ENCODE data around the gene CCR7.
A peak's percentile ranks its signal among the peaks of the same experiment; 100 is the strongest.

Gene CCR7

GRCh38 chr17:40533896-40534295 is 31.4 kb downstream of the CCR7 start:
- no peak for DNase-seq

GRCh38 chr17:40532520-40533253 is 32.6 kb downstream of the CCR7 start:
- DNase-seq, result no peak

GRCh38 chr17:40531051-40531991 is 34.0 kb downstream of the CCR7 start:
- DNase-seq, result no peak

- DNase-seq, result no peak
Measured at GRCh38 chr17:40530531-40530994, 34.7 kb downstream of the CCR7 start.

GRCh38 chr17:40529991-40530390 is 35.3 kb downstream of the CCR7 start:
- DNase-seq, result no peak

GRCh38 chr17:40528692-40529417 is 36.4 kb downstream of the CCR7 start:
- peak; percentile 72 for DNase-seq

- DNase-seq, result peak; percentile 98
Measured at GRCh38 chr17:40526668-40527067, 38.6 kb downstream of the CCR7 start.

- DNase-seq, result no peak
Measured at GRCh38 chr17:40525294-40525693, 40.0 kb downstream of the CCR7 start.

- no peak for DNase-seq
Measured at GRCh38 chr17:40524243-40524965, 40.9 kb downstream of the CCR7 start.

- no peak for DNase-seq
Measured at GRCh38 chr17:40522961-40523310, 42.3 kb downstream of the CCR7 start.

- peak; percentile 82 for DNase-seq
Measured at GRCh38 chr17:40522250-40522960, 42.9 kb downstream of the CCR7 start.

GRCh38 chr17:40520991-40521453 is 44.2 kb downstream of the CCR7 start:
- no peak for DNase-seq

- no peak for DNase-seq
Measured at GRCh38 chr17:40519089-40519775, 46.0 kb downstream of the CCR7 start.

GRCh38 chr17:40518401-40519088 is 46.7 kb downstream of the CCR7 start:
- no peak for DNase-seq

GRCh38 chr17:40517981-40518380 is 47.3 kb downstream of the CCR7 start:
- no peak for DNase-seq

GRCh38 chr17:40517286-40517662 is 48.0 kb downstream of the CCR7 start:
- DNase-seq, result no peak

GRCh38 chr17:40516581-40517285 is 48.5 kb downstream of the CCR7 start:
- no peak for DNase-seq

- no peak for DNase-seq
Measured at GRCh38 chr17:40515491-40516041, 49.7 kb downstream of the CCR7 start.

GRCh38 chr17:40515011-40515410 is 50.3 kb downstream of the CCR7 start:
- DNase-seq, result no peak

Data from NCI-H82 (cell line).